HG02852 (cell line): ENCODE measurements around the gene LRRK2.
A peak's percentile ranks its signal among the peaks of the same experiment; 100 is the strongest.
"Not testable (repeated sequence)": the region's sequence is repeated elsewhere in the genome, so short reads cannot be mapped to it uniquely, and the experiment has no call there.

ENCODE experiments used
- ATAC-seq: cut with Tn5 transposase; IDR thresholded peaks from one replicate; pipeline ENCODE4 v1.9.1; 2021; ENCODE audit warnings: mild to moderate bottlenecking, moderate library complexity; ENCODE audit not compliant: unreplicated experiment

LRRK2 gene

DNA sequence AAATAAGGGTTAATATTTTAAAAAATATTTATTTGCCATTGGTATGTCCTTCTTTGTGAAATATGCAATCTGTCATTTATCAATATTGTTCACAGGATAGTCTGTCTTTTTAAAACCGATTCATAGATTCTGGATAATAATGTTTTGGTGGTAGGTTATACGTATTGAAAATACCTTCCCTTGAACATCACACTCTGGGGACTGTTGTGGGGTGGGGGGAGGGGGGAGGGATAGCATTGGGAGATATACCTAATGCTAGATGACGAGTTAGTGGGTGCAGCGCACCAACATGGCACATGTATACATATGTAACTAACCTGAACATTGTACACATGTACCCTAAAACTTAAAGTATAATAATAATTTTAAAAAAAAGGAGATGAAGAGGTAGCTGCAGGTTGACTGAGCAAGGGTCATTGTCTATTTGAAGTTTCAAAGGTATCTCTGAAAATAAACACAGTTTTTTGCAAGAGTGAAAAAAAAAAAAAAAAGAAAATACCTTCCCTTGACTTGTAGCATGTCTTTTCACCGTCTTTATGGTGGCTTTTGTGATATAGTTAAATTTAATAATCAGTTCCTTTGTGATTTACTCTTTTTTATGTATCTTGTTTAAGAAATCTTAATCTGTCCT is 19.8 kb downstream of the LRRK2 start:
- not testable (repeated sequence) for ATAC-seq

DNA sequence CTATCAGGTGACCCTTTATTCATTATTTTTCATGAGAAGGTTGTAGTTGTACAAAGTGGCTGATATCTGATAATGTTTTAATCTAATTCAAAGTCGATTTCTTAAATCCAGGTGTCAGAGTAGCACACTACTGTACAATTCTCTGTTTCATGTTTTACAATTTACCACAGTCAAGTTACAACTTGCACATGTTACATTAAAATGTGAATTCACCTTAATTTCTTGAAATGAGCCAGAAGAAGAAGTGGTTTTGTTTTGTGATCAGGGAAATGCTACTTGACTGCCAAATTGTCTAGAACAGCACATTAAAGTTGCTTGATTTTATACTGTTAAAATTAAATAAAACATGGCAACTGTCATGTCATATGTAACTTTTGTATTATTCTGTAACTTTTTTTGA is 23.2 kb downstream of the LRRK2 start:
- ATAC-seq: no peak

DNA sequence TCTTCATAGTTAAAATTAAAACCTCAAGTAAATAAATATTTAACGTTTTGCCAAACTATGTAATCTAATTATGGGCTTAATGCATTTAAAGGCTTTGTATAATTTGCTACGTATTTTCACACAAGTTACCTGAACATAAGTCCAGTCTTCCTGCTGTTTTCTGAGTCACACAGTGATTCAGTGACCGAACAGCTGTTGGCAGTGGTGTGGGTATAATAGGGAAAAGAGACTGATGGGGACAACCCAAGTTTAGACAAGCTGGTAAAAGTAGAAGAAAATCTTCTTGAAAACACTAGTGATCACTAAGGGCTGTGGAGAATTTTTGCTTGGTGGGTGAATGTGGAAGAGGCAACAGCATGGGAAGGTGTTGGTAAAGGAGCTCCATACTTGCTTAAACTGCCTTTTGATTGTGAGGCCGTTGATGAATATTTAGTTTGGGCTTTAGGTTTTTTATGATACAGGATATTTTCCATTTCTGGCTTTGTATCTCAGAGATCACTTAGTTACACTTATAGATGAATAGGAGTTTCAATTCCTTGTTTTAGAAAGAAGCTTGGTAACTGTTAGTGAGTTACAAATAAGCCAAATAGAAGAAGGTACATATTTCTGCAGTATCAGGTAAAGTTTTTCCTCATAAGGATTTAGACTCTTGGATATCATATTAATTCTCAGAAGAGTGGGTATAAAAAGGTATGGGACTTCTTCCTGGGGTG is 23.9 kb downstream of the LRRK2 start:
- ATAC-seq: no peak

DNA sequence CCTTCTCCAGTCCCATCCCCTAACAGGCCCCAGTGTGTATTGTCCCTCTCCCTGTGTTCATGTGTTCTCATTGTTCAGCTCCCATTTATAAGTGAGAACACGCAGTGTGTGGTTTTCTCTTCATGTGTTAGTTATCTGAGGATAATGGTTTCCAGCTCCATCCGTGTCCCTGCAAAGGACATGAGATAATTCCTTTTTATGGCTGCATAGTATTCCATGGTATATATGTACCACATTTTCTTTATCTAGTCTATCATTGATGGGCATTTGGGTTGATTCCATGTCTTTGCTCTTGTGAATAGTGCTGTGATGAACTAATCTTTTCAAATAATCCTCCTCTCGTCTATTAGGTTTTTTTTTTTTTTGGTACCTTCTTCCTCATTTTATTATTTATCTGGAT is 25.9 kb downstream of the LRRK2 start:
- not testable (repeated sequence) for ATAC-seq

DNA sequence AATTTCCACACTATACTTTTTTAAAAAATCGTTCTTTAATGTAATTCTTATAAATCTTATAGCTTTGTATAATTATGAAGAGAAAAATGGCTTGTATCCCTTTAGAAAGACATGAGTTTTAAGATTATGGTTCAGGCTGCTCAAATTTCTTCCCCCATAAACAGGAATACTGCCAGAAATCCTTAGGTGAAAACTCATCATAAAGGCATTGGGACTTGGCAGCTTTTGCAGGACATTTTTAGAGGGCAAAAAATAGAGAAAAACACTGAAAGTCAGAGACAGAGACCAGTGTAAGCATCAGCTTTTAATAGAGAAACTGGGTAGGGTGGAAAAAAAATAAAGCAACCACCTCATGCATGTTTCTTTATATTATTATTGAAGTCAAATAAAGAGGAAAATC is 29.1 kb downstream of the LRRK2 start:
- no peak for ATAC-seq

DNA sequence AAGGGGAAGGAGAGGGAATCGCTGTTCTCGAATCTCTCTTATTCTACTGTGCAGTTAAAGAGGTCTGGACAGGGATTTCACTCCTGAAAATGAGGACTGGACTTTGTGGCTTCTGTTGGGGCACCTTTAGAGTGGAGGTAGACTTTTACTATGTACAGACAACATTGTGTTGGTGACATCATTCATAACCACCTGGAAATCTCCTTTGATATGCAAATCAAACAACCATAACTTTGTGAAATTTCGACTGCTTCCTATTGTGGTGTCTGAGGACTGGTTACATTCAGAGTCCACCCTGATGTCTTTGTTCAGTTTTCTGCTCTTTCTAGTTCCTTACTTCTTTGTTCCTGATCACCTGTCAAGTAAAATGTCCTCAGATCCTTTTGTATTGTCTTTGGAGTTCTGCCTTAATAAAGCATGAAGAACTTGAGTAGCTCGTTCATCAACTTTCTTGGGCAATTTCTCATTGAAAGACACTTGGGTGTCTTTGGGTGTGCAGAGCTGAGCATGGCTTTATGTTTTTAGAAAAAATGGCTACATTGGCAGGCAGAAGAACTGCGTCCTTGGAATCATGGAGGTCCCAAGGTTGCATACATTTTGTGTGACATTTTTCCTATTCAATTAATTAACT is 29.8 kb downstream of the LRRK2 start:
- ATAC-seq: no peak

DNA sequence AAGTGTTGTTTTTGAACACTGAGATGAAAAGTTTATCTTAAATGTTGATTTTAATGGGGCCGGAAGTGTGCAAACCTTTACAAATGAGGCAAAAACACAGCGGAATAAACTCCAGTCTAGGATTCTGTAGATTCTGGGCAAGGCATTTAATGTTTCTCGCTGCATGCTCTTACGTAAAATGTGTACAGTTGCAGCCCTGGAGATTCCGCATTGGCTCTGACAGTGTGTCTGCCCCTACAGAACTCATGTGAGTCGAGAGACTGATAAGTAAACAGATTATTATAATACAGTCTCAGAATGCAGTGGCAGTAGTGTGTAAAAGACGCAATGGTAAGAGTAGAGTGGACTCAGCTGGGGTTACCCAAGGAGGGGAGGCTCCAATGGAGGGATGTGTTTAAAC is 33.6 kb downstream of the LRRK2 start:
- ATAC-seq: no peak

DNA sequence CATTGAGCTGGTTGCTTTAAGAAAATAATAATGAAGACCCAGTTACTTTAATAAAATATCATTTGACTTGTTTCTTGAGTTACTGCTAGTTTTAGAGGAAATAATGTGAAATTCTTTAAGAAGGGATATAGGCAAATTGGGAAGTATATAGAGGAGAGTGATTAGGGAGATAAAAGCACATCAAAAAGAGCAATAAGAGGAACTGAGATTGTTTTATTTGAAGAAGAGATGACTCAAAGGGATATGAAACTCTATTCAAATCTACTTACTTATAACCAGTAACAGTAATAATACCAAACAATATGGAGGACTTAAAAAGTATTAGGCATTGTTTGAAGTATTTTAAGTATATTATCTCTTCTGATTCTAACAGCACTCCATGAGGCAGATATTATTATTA is 37.1 kb downstream of the LRRK2 start:
- peak; percentile 72 for ATAC-seq

DNA sequence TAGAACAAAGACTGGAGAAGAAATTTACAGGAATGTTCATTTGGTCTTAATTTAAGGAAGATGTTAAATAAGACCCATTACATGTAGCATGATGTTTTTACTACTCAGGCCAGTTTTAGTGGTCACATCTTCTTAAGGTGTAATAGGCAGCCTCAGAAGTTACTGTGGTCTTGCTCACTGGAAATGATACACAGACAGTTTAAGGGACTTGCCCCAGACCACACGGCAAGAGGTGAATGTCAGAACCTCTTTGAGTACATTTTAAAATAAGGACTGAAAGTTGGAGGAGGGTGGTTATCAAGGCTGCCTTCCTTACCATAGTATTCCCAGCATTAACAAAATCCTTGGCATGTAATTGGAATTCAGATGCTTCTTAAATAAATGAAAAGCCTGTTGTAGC is 37.9 kb downstream of the LRRK2 start:
- peak; percentile 93 for ATAC-seq

DNA sequence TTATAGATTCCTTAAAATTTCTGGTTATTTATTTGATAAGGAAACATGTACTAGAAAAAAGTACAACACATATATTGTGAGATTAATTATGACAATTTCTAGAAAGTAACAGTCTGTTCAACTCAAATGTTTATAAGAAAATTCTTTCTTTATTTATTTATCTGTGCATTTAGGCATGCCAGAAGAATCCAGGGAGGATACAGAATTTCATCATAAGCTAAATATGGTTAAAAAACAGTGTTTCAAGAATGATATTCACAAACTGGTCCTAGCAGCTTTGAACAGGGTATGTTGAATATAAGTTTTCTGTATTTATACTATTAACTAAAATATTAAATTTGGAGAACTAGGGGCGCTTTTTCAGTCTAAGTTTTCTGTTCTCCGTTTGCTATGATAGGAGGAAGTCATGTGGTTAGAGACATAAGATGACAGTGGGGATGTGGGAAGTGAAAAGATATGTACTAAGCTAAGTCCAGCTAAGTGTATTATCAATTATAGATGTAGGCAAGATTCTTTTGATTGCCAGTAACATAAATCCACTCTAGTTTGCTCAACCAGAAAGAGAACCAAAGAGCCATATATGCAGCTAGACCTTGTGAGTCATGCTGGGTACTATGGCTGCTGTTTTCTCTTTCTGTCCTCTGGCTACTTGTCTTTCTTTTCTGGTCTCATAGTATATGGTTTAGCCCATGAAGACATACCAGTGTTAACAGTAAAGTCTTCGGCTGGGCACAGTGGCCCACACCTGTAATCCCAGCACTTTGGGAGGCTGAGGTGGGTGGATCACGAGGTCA is 39.0 kb downstream of the LRRK2 start:
- ATAC-seq: peak; percentile 31

DNA sequence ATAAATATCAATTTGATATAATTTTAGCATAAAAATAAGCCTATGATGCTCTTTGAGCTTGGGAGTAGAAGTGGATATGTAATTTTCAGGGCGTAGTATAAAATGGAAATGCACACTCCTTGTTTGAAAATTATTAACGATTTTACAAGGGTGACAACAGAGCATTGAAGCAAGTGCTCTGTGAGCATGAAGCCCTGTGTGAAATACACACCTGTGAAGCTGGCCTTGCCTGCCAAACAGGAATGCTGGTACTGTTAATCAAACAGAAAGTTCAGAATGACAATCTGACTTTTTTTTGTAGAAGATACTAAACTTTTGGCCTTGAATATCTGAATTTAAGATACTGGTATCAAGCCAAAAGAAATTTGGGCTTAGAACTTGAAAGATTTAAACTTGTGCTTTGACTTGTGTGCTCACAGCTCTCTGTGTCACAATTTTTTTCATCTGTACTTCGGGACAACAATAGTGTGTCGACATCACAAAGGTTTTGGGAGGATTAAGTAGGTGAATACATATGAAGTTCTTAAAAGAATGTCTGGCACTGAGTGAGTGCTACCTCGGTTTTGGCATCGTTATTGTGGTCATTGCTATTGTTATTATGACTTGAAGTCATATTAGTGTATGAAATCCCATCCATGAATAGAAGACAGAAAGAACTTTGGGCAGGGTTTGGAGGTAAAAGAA is 47.3 kb downstream of the LRRK2 start:
- ATAC-seq: no peak

DNA sequence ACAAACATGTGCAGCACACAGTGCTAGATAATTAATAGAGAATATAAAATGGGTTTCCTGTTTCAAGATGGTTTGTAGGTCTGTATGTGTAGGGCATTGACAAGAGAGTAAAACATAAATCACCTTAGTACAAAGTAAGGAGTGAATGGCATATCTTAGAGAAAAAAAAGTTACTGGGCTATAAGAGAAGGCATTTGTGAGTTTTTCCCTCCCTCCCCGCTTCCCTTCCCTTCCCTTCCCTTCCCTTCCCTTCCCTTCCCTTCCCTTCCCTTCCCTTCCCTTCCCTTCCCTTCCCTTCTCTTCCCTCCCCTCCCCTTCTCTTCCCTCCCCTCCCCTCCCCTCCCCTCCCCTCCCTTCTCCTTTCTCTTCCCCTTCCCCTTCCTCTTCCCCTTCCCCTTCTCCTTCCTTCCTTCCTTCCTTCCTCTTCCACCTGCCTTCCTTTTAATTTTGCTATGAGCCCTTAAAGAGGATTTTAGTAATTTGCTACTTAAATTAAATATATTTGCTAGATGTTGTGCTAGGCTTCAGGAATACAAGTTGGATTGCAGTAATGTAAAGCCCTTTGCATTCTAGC is 57.1 kb downstream of the LRRK2 start:
- no peak for ATAC-seq

DNA sequence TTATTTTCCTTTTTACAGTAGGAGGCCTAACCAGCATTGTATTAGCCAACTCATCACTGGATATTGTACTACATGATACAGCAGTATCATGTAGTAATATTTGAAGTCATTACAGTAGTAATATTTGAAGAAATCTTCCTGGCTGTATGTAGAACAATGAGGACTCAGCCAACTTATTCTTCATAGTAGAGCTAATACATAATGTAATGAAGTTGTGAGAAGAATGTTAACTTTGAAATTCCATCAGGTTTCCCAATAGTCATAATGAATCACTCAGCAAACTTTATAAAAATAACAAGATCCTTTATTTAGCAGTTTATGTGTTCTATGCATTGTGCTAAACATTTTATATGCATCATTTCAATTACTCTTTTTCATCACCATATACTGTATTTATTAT is 61.8 kb downstream of the LRRK2 start:
- ATAC-seq: no peak

DNA sequence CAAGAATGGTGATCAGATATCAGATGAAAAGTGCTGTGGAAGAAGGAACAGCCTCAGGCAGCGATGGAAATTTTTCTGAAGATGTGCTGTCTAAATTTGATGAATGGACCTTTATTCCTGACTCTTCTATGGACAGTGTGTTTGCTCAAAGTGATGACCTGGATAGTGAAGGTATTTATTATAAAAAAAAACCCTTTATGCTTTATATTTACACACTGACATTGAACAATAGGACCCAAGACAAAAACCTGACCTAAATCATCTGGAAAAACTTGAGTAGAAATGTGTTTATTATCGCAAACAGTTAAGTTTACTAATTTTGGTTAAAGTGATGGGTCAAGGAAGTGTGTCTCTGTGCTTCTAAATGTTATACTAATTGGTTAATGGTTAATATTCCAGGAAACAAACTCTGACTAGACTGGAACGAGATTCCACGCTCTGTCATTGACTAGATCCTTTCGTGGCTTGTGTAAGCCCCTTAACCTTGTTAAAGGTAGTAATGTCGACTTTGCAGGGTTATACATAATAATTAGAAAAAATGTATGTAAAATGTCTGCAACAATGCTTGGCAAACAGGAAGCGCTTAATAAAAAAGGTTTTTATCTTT is 62.7 kb downstream of the LRRK2 start:
- no peak for ATAC-seq

DNA sequence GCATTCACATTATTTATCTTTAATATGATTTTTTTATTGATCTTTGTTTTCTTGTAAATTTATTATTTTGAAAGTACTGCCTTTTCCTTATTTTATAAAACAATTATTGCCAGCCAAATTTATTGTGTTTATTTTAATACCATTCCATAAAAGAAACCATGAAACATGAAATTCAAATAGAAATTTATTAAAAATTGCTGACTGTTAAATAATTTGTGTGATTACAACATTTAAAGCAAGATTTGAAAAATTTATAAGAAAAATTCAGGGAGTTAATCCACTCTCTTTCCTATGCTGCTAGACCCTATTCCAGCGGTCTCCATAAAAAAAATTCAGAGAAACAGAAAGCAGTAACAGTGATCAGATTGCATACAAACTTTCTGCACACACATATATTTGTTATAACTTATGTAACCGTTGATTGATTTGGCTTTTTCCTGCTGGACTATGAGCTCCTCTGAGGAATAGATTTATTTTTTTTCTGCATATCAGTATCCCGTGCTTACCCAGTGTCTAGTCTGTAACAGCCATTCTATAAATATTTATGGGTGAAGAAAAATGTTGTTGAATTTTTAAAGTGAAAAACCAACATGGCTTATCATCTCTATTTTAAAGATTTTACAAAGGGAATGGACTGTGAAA is 68.1 kb downstream of the LRRK2 start:
- no peak for ATAC-seq

DNA sequence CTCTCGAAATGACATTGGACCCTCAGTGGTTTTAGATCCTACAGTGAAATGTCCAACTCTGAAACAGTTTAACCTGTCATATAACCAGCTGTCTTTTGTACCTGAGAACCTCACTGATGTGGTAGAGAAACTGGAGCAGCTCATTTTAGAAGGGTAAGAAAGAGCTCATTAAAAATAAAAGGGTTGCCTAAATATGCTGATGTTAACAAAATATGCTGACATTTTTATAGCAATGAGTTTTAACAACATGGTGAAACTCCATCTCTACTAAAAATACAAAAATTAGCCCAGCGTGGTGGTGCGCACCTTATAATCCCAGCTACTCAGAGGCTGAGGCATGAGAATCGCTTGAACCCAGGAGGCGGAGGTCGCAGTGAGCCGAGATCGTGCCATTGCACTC is 73.5 kb downstream of the LRRK2 start:
- no peak for ATAC-seq

DNA sequence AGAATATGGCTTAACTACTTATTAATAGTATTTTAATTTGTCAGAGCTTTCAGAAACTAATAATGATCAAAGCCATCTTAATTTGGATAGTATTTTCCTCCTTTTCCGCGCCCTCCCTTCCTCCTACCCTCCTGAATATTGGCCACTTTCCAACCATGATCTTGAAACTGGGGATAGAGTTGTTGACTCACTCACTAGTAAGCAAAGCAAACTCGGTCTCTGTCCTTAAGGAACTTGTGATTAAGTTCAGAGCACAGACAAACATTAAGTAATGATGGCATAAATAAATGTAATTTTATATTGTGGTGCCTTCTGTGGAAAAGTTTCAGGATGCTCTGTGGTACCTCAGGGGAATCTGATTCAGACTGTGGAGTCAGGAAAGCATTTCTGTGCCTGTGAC is 75.7 kb downstream of the LRRK2 start:
- ATAC-seq: no peak

DNA sequence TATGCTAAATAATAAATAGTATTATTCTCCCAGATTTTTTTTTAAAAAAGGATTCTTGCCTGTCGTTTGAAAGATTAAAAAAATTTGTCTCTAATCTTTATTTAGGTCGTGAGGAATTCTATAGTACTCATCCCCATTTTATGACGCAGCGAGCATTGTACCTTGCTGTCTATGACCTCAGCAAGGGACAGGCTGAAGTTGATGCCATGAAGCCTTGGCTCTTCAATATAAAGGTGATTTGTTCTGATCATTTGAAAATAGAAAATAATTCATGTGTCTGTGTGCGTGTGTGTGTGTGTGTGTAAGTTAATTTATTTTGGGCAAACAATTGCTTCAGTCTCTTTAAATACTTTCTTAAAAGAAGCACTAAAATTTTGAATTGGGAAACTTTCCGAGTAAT is 84.2 kb downstream of the LRRK2 start:
- ATAC-seq: no peak

DNA sequence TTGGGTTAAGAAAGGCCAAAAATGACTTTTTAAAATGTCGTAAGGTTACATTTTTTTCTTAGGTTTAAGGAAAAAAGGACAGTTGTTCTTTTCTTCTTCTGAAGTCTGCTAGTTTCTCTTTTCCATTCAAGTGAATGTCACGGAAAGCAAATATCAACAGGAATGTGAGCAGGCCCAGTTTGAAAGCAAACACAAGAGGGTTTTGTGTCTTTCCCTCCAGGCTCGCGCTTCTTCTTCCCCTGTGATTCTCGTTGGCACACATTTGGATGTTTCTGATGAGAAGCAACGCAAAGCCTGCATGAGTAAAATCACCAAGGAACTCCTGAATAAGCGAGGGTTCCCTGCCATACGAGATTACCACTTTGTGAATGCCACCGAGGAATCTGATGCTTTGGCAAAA is 85.4 kb downstream of the LRRK2 start:
- ATAC-seq: no peak

DNA sequence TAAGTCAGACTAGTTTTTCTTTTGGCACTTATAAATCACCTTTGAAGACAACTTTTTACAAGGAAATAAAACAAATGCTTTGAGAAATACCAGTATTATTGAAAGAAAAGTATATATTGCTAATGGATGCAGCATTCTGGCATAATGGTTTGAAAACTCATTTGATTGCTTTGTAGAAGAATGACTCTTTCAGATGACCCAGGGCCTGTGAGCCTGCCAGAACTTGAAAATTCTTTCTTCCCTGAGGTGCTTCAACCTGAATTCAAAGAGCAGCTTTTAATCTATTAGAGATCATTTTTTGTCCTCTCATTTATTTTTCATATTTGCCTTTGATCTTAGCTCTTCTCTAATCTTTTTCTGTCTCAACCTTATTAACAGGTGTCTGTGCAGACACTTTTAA is 87.4 kb downstream of the LRRK2 start:
- no peak for ATAC-seq
